ENCODE measurements around the gene ZFP3.

DNA sequence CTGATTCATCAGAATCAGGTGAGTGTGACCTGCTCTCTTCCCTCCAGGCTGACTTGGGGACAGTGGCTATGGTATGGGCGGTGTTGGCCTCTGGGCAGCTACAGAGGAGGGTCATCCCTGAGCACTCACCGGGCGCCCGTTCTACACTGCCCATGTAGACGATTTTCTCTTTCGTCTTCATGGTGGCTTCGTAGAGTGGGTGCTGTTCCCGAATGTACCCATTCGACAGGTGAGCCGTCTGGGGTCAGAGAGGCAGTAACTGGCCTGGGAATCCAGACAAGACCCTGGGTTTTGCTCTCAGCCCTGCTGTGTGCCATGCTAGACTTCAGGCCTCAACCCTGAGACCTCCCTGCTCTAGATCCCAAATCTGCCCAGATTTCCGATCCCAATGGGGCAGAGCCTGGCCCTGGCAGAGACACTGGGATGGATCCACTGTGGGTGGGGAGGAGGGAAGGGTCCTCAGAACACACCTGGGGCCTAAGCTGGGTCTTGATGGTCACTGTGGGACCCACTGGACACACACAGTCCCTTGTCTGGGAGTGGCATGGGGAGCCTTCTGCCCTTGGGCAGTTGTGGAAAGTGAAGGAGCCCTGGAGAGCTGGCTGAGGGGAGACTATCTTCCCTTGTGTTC, 50.8 kb downstream of the ZFP3 start:
- TF ChIP-seq, protein P1, sequence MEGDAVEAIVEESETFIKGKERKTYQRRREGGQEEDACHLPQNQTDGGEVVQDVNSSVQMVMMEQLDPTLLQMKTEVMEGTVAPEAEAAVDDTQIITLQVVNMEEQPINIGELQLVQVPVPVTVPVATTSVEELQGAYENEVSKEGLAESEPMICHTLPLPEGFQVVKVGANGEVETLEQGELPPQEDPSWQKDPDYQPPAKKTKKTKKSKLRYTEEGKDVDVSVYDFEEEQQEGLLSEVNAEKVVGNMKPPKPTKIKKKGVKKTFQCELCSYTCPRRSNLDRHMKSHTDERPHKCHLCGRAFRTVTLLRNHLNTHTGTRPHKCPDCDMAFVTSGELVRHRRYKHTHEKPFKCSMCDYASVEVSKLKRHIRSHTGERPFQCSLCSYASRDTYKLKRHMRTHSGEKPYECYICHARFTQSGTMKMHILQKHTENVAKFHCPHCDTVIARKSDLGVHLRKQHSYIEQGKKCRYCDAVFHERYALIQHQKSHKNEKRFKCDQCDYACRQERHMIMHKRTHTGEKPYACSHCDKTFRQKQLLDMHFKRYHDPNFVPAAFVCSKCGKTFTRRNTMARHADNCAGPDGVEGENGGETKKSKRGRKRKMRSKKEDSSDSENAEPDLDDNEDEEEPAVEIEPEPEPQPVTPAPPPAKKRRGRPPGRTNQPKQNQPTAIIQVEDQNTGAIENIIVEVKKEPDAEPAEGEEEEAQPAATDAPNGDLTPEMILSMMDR (conservative IDR thresholded peaks at IDR 0.05 in 1 of 2, IDR thresholded peaks at IDR 0.05 in 1 of 2; ENCODE audit: low read depth in 1 of 2, low read length in 2 of 2) = no peak
- TF ChIP-seq EZH2 (IDR thresholded peaks at IDR 0.05; ENCODE audit: low read length, missing control alignments) = no peak
